Measurements from ENCODE around the gene ITGAL.
A peak's percentile ranks its signal among the peaks of the same experiment; 100 is the strongest.

ITGAL gene

DNA sequence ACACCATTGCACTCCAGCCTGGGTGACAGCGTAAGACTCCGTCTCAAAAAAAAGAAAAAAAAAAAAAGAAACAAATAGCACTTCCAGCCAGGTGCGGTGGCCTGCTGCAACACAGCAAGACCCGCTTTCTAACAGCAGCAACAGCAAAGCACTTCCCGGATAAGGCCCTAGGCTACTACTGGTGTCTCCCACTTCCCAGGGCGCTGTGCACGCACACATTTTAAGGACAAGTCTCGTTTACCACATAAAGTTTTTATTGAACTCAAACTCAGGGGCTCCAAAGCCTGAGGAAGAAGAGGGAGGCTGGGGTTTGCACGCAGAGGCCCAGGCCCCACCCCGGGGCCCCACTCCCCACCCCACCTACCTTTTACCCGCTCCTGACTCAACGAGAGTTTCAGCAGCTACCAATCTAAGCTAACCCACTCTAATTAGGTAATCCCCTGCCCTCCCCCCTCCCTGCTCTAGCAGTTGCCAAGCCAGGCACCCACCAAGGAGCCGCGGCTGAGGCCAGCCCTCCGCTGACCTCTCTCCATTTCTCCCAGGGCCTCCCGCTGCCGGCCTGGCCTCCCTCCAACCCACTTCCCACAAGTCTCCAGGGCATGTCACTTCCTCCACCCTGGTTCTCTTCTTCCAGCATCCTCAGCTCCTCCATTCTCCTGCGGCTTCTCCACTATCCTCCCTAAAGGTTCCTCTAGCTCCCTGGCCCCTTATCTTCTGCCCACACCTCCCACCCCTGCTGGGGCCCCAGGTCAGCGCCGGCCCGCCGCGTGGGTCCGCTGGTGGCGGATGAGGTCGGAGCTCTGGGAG lies 51.4 kb downstream of the ITGAL start:
- Histone ChIP-seq H3K27me3 (replicated peaks; ENCODE audit: insufficient read depth, low read length) (no peaks in the 10 kb centered on the region), H3K4me2 (ENCODE audit: low read depth, low read length) (no peak overlapping the region), H3K27ac (ENCODE audit: low read length) (no peak overlapping the region), H3K4me3 (ENCODE audit: low read length) (no peak overlapping the region), H3K36me3 (replicated peaks; ENCODE audit: insufficient read depth, low read length) (no peaks in the 10 kb centered on the region), H3K79me2 (ENCODE audit: low read length) (no peaks in the 10 kb centered on the region), H3K9ac (ENCODE audit: low read length) (no peak overlapping the region), H3K4me1 (ENCODE audit: low read length) (peaks cover 13% of the 10 kb centered on the region), H3K9me2 (replicated peaks; ENCODE audit: insufficient read depth, low read length) (no peaks in the 10 kb centered on the region), H4K20me1 (ENCODE audit: insufficient read depth, low read length) (no peaks in the 10 kb centered on the region), H3F3A (ENCODE audit: insufficient read depth, low read length) (peaks cover 16% of the 10 kb centered on the region), H2AFZ (ENCODE audit: low read length) (no peak overlapping the region), H3K9me3 (replicated peaks; ENCODE audit: insufficient read depth, low read length) (no peaks in the 10 kb centered on the region)
- TF ChIP-seq, protein P1, sequence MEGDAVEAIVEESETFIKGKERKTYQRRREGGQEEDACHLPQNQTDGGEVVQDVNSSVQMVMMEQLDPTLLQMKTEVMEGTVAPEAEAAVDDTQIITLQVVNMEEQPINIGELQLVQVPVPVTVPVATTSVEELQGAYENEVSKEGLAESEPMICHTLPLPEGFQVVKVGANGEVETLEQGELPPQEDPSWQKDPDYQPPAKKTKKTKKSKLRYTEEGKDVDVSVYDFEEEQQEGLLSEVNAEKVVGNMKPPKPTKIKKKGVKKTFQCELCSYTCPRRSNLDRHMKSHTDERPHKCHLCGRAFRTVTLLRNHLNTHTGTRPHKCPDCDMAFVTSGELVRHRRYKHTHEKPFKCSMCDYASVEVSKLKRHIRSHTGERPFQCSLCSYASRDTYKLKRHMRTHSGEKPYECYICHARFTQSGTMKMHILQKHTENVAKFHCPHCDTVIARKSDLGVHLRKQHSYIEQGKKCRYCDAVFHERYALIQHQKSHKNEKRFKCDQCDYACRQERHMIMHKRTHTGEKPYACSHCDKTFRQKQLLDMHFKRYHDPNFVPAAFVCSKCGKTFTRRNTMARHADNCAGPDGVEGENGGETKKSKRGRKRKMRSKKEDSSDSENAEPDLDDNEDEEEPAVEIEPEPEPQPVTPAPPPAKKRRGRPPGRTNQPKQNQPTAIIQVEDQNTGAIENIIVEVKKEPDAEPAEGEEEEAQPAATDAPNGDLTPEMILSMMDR (IDR thresholded peaks at IDR 0.05; ENCODE audit: low read length): no peak
- TF ChIP-seq EZH2phosphoT487 (IDR thresholded peaks at IDR 0.05; ENCODE audit: low read length) (no peak), EZH2 (optimal IDR thresholded peaks at IDR 0.05; ENCODE audit: low read depth, low read length) (no peak)
- DNase-seq: no peak

- TF ChIP-seq EZH2 (optimal IDR thresholded peaks at IDR 0.05; ENCODE audit: low read depth, low read length): no peak
- TF ChIP-seq, protein P1 (IDR thresholded peaks at IDR 0.05; ENCODE audit: low read length): no peak
- TF ChIP-seq EZH2phosphoT487 (IDR thresholded peaks at IDR 0.05; ENCODE audit: low read length): no peak
- no peak overlapping the region for H3K9ac ChIP-seq (ENCODE audit: low read length)
- H3K27ac ChIP-seq (ENCODE audit: low read length): no peak overlapping the region
- no peak overlapping the region for H2AFZ ChIP-seq (ENCODE audit: low read length)
- peaks cover 16% of the 10 kb centered on the region for H3F3A ChIP-seq (ENCODE audit: insufficient read depth, low read length)
- H3K36me3 ChIP-seq (replicated peaks; ENCODE audit: insufficient read depth, low read length): no peaks in the 10 kb centered on the region
- no peak for DNase-seq
- H3K4me3 ChIP-seq (ENCODE audit: low read length): no peak overlapping the region
- H3K9me3 ChIP-seq (replicated peaks; ENCODE audit: insufficient read depth, low read length): no peaks in the 10 kb centered on the region
- no peaks in the 10 kb centered on the region for H3K9me2 ChIP-seq (replicated peaks; ENCODE audit: insufficient read depth, low read length)
- no peaks in the 10 kb centered on the region for H3K27me3 ChIP-seq (replicated peaks; ENCODE audit: insufficient read depth, low read length)
- H3K4me2 ChIP-seq (ENCODE audit: low read depth, low read length): no peak overlapping the region
- H3K79me2 ChIP-seq (ENCODE audit: low read length): no peaks in the 10 kb centered on the region
- peaks cover 16% of the 10 kb centered on the region for H3K4me1 ChIP-seq (ENCODE audit: low read length)
- no peaks in the 10 kb centered on the region for H4K20me1 ChIP-seq (ENCODE audit: insufficient read depth, low read length)
Observed at GRCh38 chr16:30524575-30525568, 52.3 kb downstream of the ITGAL start.

- H3K9ac ChIP-seq (ENCODE audit: low read length): peak overlapping the region; percentile 64; the same call in 1 of the 2 replicates
- no peaks in the 10 kb centered on the region for H3K9me2 ChIP-seq (replicated peaks; ENCODE audit: insufficient read depth, low read length)
- H3K4me3 ChIP-seq (ENCODE audit: low read length): peak overlapping the region; percentile 70
- H3K36me3 ChIP-seq (replicated peaks; ENCODE audit: insufficient read depth, low read length): no peaks in the 10 kb centered on the region
- peaks cover 16% of the 10 kb centered on the region for H3F3A ChIP-seq (ENCODE audit: insufficient read depth, low read length)
- H3K4me2 ChIP-seq (ENCODE audit: low read depth, low read length): peak overlapping the region; percentile 92
- no peaks in the 10 kb centered on the region for H4K20me1 ChIP-seq (ENCODE audit: insufficient read depth, low read length)
- H2AFZ ChIP-seq (ENCODE audit: low read length): peak overlapping the region; percentile 67
- DNase-seq: no peak
- H3K9me3 ChIP-seq (replicated peaks; ENCODE audit: insufficient read depth, low read length): no peaks in the 10 kb centered on the region
- no peaks in the 10 kb centered on the region for H3K27me3 ChIP-seq (replicated peaks; ENCODE audit: insufficient read depth, low read length)
- peaks cover 16% of the 10 kb centered on the region for H3K4me1 ChIP-seq (ENCODE audit: low read length)
- H3K27ac ChIP-seq (ENCODE audit: low read length): peak overlapping the region; percentile 13; the same call in 1 of the 2 replicates
- TF ChIP-seq EZH2 (optimal IDR thresholded peaks at IDR 0.05; ENCODE audit: low read depth, low read length) (no peak), EZH2phosphoT487 (IDR thresholded peaks at IDR 0.05; ENCODE audit: low read length) (no peak)
- TF ChIP-seq, protein P1 (IDR thresholded peaks at IDR 0.05; ENCODE audit: low read length): no peak
- no peaks in the 10 kb centered on the region for H3K79me2 ChIP-seq (ENCODE audit: low read length)
Observed at GRCh38 chr16:30525844-30526136, 53.2 kb downstream of the ITGAL start.

All from MM.1S (cell line).